Mesendoderm (in vitro differentiated cells): ENCODE results near the gene ZNF578.
"Not testable (repeated sequence)": the region's sequence is repeated elsewhere in the genome, so short reads cannot be mapped to it uniquely, and the experiment has no call there.

Source experiments
- DNase-seq: peaks from one replicate; pipeline ENCODE4 v3.0.0; 2013
- H2AK5ac ChIP-seq: 2 replicates; pipeline ENCODE4 v1.6.1; 2013; ENCODE audit warnings: low read length, inconsistent platforms
- H2BK120ac ChIP-seq: 2 replicates; pipeline ENCODE4 v1.6.1; 2013; ENCODE audit warnings: low read depth, mild to moderate bottlenecking, low read length, moderate library complexity, mixed read lengths
- H2BK15ac ChIP-seq: replicated peaks from 2 replicates; pipeline ENCODE4 v1.6.1; 2013; ENCODE audit warnings: low read depth, mild to moderate bottlenecking, moderate library complexity
- H2BK5ac ChIP-seq: 2 replicates; pipeline ENCODE4 v1.6.1; 2013; ENCODE audit warnings: low read length, inconsistent platforms
- H3K18ac ChIP-seq: 2 replicates; pipeline ENCODE4 v1.6.1; 2013; ENCODE audit warnings: mild to moderate bottlenecking, low read length, mixed read lengths
- H3K23ac ChIP-seq: one replicate; pipeline ENCODE4 v1.6.1; 2013; ENCODE audit warnings: low read length
- H3K27ac ChIP-seq: 2 replicates; pipeline ENCODE4 v1.5.1; 2013; ENCODE audit warnings: low read depth, mild to moderate bottlenecking, inconsistent platforms, low read length, moderate library complexity
- H3K27me3 ChIP-seq: 2 replicates; pipeline ENCODE4 v1.6.1; 2013; ENCODE audit warnings: low read length, control low read depth, mild to moderate bottlenecking, inconsistent platforms; ENCODE audit not compliant: insufficient read depth, poor library complexity
- H3K36me3 ChIP-seq: 2 replicates; pipeline ENCODE4 v1.6.1; 2013; ENCODE audit warnings: low read length, inconsistent platforms; ENCODE audit not compliant: control insufficient read depth, insufficient read depth
- H3K4ac ChIP-seq: one replicate; pipeline ENCODE4 v1.6.1; 2013; ENCODE audit warnings: low read depth, mild to moderate bottlenecking, low read length, moderate library complexity
- H3K4me1 ChIP-seq: 2 replicates; pipeline ENCODE4 v1.6.1; 2013; ENCODE audit warnings: low read depth, low read length, inconsistent platforms; ENCODE audit not compliant: control insufficient read depth
- H3K4me2 ChIP-seq: 2 replicates; pipeline ENCODE4 v1.6.1; 2013; ENCODE audit warnings: low read length
- H3K4me3 ChIP-seq: 2 replicates; pipeline ENCODE4 v1.5.1; 2013; ENCODE audit warnings: mild to moderate bottlenecking, low read length
- H3K56ac ChIP-seq: one replicate; pipeline ENCODE4 v1.6.1; 2013; ENCODE audit warnings: low read length
- H3K79me1 ChIP-seq: 2 replicates; pipeline ENCODE4 v1.6.1; 2013; ENCODE audit warnings: low read length, inconsistent platforms
- H3K79me2 ChIP-seq: 2 replicates; pipeline ENCODE4 v1.6.1; 2013; ENCODE audit warnings: mild to moderate bottlenecking, low read length; ENCODE audit not compliant: control insufficient read depth, insufficient read depth
- H3K9ac ChIP-seq: 2 replicates; pipeline ENCODE4 v1.6.1; 2013; ENCODE audit warnings: low read length, inconsistent platforms
- H4K5ac ChIP-seq: one replicate; pipeline ENCODE4 v1.6.1; 2013; ENCODE audit warnings: low read length
- H4K8ac ChIP-seq: one replicate; pipeline ENCODE4 v1.6.1; 2013; ENCODE audit warnings: low read depth, mild to moderate bottlenecking, control low read depth, low read length, moderate library complexity
- WGBS: extraction: QIAGEN DNeasy Blood & Tissue Kit; methylation state at CpG from one replicate; pipeline ENCODE4 v1.1.7; 2013; ENCODE audit warnings: low lambda C conversion rate, missing lambda C conversion rate; ENCODE audit not compliant: insufficient coverage; ENCODE audit errors: extremely low coverage; 5-methylcytosine and 5-hydroxymethylcytosine counted together

ZNF578 gene

DNA sequence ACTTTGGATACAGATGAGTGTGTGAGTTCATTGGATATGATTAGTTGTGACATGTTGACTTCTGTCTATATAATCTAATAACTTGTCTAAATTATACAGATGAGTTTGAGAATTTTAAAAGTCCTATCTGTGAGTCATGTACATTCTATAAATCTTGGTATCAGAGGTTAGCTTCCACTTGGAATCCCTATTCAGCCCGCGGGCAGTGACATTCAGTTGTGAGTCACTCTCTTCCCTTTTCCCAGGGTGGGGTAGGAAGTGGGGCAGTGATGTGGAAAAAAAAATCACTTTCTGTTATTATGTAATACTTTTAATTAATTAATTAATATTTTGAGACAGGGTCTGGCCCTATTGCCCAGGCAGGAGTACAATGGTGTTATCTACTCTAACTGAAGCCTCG is 41.2 kb downstream of the ZNF578 start:
- Histone ChIP-seq H3K56ac (no peak overlapping the region), H4K5ac (no peak overlapping the region), H2BK5ac (no peak overlapping the region), H3K4me3 (no peak overlapping the region), H3K4me2 (no peak overlapping the region), H3K27ac (no peak overlapping the region), H2AK5ac (no peak overlapping the region), H3K36me3 (no peaks in the 10 kb centered on the region), H2BK120ac (no peak overlapping the region), H3K4ac (no peak overlapping the region), H3K27me3 (no peaks in the 10 kb centered on the region), H2BK15ac (no peak overlapping the region), H3K79me1 (no peaks in the 10 kb centered on the region), H4K8ac (no peak overlapping the region), H3K79me2 (no peaks in the 10 kb centered on the region), H3K4me1 (no peaks in the 10 kb centered on the region), H3K23ac (no peak overlapping the region), H3K18ac (no peak overlapping the region), H3K9ac (no peak overlapping the region)
- WGBS, result no CpG with 5 or more reads among the region's 3 CpGs
- no peak for DNase-seq

DNA sequence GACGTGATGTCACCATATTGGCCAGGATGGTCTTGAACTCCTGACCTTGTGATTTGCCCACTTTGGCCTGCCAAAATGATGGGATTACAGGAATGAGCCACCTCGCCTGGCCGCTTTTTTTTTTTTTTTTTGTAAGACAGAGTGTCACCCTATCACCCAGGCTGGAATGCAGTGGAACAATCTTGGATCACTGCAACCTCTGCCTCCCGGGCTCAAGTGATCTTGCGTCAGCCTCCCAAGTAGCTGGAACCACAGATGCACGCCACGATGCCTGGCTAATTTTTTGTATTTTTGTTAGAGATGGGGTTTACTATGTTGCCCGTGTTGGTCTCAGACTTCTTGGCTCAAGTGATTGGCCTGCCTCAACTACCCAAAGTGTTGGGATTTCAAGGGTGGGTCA is 45.2 kb downstream of the ZNF578 start:
- WGBS, result no CpG with 5 or more reads among the region's 8 CpGs
- Histone ChIP-seq H3K4me1 (no peaks in the 10 kb centered on the region), H4K5ac (no peak overlapping the region), H2BK5ac (no peak overlapping the region), H3K79me2 (no peaks in the 10 kb centered on the region), H3K4ac (no peak overlapping the region), H3K23ac (no peak overlapping the region), H3K36me3 (no peaks in the 10 kb centered on the region), H3K4me2 (no peak overlapping the region), H2AK5ac (no peak overlapping the region), H2BK15ac (no peak overlapping the region), H3K79me1 (no peaks in the 10 kb centered on the region), H3K27ac (no peak overlapping the region), H3K27me3 (no peaks in the 10 kb centered on the region), H3K56ac (no peak overlapping the region), H3K4me3 (no peak overlapping the region), H2BK120ac (no peak overlapping the region), H3K9ac (no peak overlapping the region), H4K8ac (no peak overlapping the region), H3K18ac (no peak overlapping the region)
- no peak for DNase-seq

GRCh38 chr19:52500474-52500873 is 47.1 kb downstream of the ZNF578 start:
- H2AK5ac ChIP-seq, H3K79me2 ChIP-seq, H4K8ac ChIP-seq, H3K27me3 ChIP-seq, DNase-seq, H3K27ac ChIP-seq, H3K23ac ChIP-seq, H4K5ac ChIP-seq, H3K56ac ChIP-seq, H3K4me3 ChIP-seq, H2BK120ac ChIP-seq, H3K4ac ChIP-seq, H3K79me1 ChIP-seq, H3K36me3 ChIP-seq, H3K18ac ChIP-seq, H3K4me1 ChIP-seq, H2BK15ac ChIP-seq, H3K9ac ChIP-seq, H3K4me2 ChIP-seq, H2BK5ac ChIP-seq: not testable (repeated sequence)
- no CpG with 5 or more reads among the region's 3 CpGs for WGBS

DNA sequence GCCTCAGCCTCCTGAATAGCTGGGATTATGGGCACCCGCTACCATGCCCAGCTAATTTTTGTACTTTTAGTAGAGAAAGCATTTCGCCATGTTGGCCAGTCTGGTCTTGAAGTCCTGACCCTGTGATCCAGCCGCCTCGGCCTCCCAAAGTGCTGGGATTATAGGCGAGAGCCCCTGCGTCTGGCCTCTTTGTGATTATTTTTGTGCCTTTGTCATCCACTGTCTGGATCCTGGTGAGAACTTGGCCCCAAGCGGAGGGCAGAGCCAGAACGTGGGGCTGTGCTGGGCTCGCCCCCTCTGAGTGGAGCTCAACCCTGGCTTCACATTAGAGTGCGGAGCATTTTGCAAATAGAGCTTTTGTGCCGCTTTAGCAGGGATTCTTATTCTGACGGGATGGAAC is 47.6 kb downstream of the ZNF578 start:
- not testable (repeated sequence) for H3K56ac ChIP-seq, H3K18ac ChIP-seq, DNase-seq, H3K36me3 ChIP-seq, H3K79me1 ChIP-seq, H4K5ac ChIP-seq, H4K8ac ChIP-seq, H3K27me3 ChIP-seq, H3K79me2 ChIP-seq, H3K4me3 ChIP-seq, H2BK120ac ChIP-seq, H3K23ac ChIP-seq, H3K4me2 ChIP-seq, H3K4ac ChIP-seq, H2BK5ac ChIP-seq, H3K27ac ChIP-seq, H2AK5ac ChIP-seq, H3K9ac ChIP-seq, H3K4me1 ChIP-seq, H2BK15ac ChIP-seq
- no CpG with 5 or more reads among the region's 12 CpGs for WGBS

- Histone ChIP-seq H2BK5ac (no peak overlapping the region), H4K5ac (no peak overlapping the region), H3K4me1 (no peaks in the 10 kb centered on the region), H3K23ac (no peak overlapping the region), H3K4ac (no peak overlapping the region), H3K27me3 (no peaks in the 10 kb centered on the region), H4K8ac (no peak overlapping the region), H2AK5ac (no peak overlapping the region), H3K4me3 (no peak overlapping the region), H2BK15ac (no peak overlapping the region), H3K79me2 (no peaks in the 10 kb centered on the region), H3K4me2 (no peak overlapping the region), H3K18ac (no peak overlapping the region), H3K9ac (no peak overlapping the region), H3K27ac (no peak overlapping the region), H3K36me3 (no peaks in the 10 kb centered on the region), H3K56ac (no peak overlapping the region), H3K79me1 (no peaks in the 10 kb centered on the region), H2BK120ac (no peak overlapping the region)
- no CpG with 5 or more reads among the region's 5 CpGs for WGBS
- DNase-seq, result no peak
These were observed 53.9 kb downstream of the ZNF578 start for GRCh38 chr19:52507266-52507665.

- Histone ChIP-seq H4K8ac (no peak overlapping the region), H2BK15ac (no peak overlapping the region), H3K4me1 (peaks cover 3% of the 10 kb centered on the region), H3K9ac (no peak overlapping the region), H4K5ac (no peak overlapping the region), H3K36me3 (no peaks in the 10 kb centered on the region), H2BK5ac (no peak overlapping the region), H3K79me2 (no peaks in the 10 kb centered on the region), H3K27me3 (no peaks in the 10 kb centered on the region), H3K79me1 (no peaks in the 10 kb centered on the region), H3K23ac (no peak overlapping the region), H2BK120ac (no peak overlapping the region), H3K56ac (no peak overlapping the region), H3K4ac (no peak overlapping the region), H3K4me2 (no peak overlapping the region), H3K4me3 (no peak overlapping the region), H3K18ac (no peak overlapping the region), H3K27ac (no peak overlapping the region), H2AK5ac (no peak overlapping the region)
- WGBS, result no CpG with 5 or more reads among the region's 5 CpGs
- DNase-seq, result peak; percentile 28
These were observed 62.8 kb downstream of the ZNF578 start for GRCh38 chr19:52516191-52516590.
